Stimulated activated naive CD8-positive, alpha-beta T cell treated with anti-CD3 and anti-CD28 coated beads, Interleukin-15, Interleukin-2, amounts not matched to agents 100 ng/mL and 50 ng/mL, for 24 hours (primary cell): ENCODE results near the gene TMEM14A.
"Not testable (repeated sequence)": the region's sequence is repeated elsewhere in the genome, so short reads cannot be mapped to it uniquely, and the experiment has no call there.

ENCODE experiments used
- H3K27ac Mint-ChIP-seq: one replicate; pipeline ENCODE4 v1.8.0; 2021; ENCODE audit warnings: mild to moderate bottlenecking, mixed read lengths
- H3K27me3 Mint-ChIP-seq: one replicate; pipeline ENCODE4 v1.8.0; 2021; ENCODE audit warnings: mixed read lengths
- H3K36me3 Mint-ChIP-seq: one replicate; pipeline ENCODE4 v1.8.0; 2021; ENCODE audit warnings: low read depth, mixed read lengths
- H3K4me1 Mint-ChIP-seq: one replicate; pipeline ENCODE4 v1.8.0; 2021; ENCODE audit warnings: low read depth, mixed read lengths
- H3K4me3 Mint-ChIP-seq: one replicate; pipeline ENCODE4 v1.8.0; 2021; ENCODE audit warnings: mild to moderate bottlenecking, mixed read lengths
- H3K9me3 Mint-ChIP-seq: one replicate; pipeline ENCODE4 v1.8.0; 2021; ENCODE audit warnings: mixed read lengths

TMEM14A gene

GRCh38 chr6:52666071-52666470 is 4.8 kb upstream of the TMEM14A start:
- H3K27ac Mint-ChIP-seq = no peak overlapping the region
- H3K36me3 Mint-ChIP-seq = no peaks in the 10 kb centered on the region
- no peak overlapping the region for H3K4me3 Mint-ChIP-seq
- H3K4me1 Mint-ChIP-seq = peaks cover 5% of the 10 kb centered on the region
- H3K9me3 Mint-ChIP-seq = no peaks in the 10 kb centered on the region
- no peaks in the 10 kb centered on the region for H3K27me3 Mint-ChIP-seq

GRCh38 chr6:52666523-52666922 is 4.4 kb upstream of the TMEM14A start:
- H3K27me3 Mint-ChIP-seq = no peaks in the 10 kb centered on the region
- H3K27ac Mint-ChIP-seq = no peak overlapping the region
- H3K9me3 Mint-ChIP-seq = no peaks in the 10 kb centered on the region
- H3K36me3 Mint-ChIP-seq = no peaks in the 10 kb centered on the region
- peaks cover 9% of the 10 kb centered on the region for H3K4me1 Mint-ChIP-seq
- H3K4me3 Mint-ChIP-seq = no peak overlapping the region

- no peaks in the 10 kb centered on the region for H3K36me3 Mint-ChIP-seq
- peaks cover 20% of the 10 kb centered on the region for H3K4me1 Mint-ChIP-seq
- no peaks in the 10 kb centered on the region for H3K9me3 Mint-ChIP-seq
- H3K4me3 Mint-ChIP-seq = no peak overlapping the region
- H3K27me3 Mint-ChIP-seq = no peaks in the 10 kb centered on the region
- no peak overlapping the region for H3K27ac Mint-ChIP-seq
Measured at GRCh38 chr6:52667572-52667971, 3.3 kb upstream of the TMEM14A start.

- peak overlapping the region; percentile 86 for H3K4me3 Mint-ChIP-seq
- peaks cover 28% of the 10 kb centered on the region for H3K4me1 Mint-ChIP-seq
- H3K27me3 Mint-ChIP-seq = no peaks in the 10 kb centered on the region
- H3K36me3 Mint-ChIP-seq = peaks cover 8% of the 10 kb centered on the region
- no peaks in the 10 kb centered on the region for H3K9me3 Mint-ChIP-seq
- H3K27ac Mint-ChIP-seq = no peak overlapping the region
Measured at GRCh38 chr6:52671676-52672075, 763 bp downstream of the TMEM14A start.

GRCh38 chr6:52672412-52673025 is 1.6 kb downstream of the TMEM14A start:
- no peak overlapping the region for H3K4me3 Mint-ChIP-seq
- H3K27me3 Mint-ChIP-seq = no peaks in the 10 kb centered on the region
- H3K27ac Mint-ChIP-seq = no peak overlapping the region
- H3K36me3 Mint-ChIP-seq = peaks cover 15% of the 10 kb centered on the region
- H3K4me1 Mint-ChIP-seq = peaks cover 28% of the 10 kb centered on the region
- no peaks in the 10 kb centered on the region for H3K9me3 Mint-ChIP-seq

GRCh38 chr6:52674666-52675065 is 3.8 kb downstream of the TMEM14A start:
- Mint-ChIP-seq H3K4me3 (no peak overlapping the region), H3K27me3 (no peaks in the 10 kb centered on the region), H3K27ac (no peak overlapping the region), H3K36me3 (peaks cover 15% of the 10 kb centered on the region), H3K4me1 (peaks cover 28% of the 10 kb centered on the region), H3K9me3 (no peaks in the 10 kb centered on the region)

- H3K27me3 Mint-ChIP-seq = no peaks in the 10 kb centered on the region
- peaks cover 15% of the 10 kb centered on the region for H3K36me3 Mint-ChIP-seq
- H3K4me1 Mint-ChIP-seq = peaks cover 28% of the 10 kb centered on the region
- no peak overlapping the region for H3K27ac Mint-ChIP-seq
- H3K9me3 Mint-ChIP-seq = no peaks in the 10 kb centered on the region
- H3K4me3 Mint-ChIP-seq = no peak overlapping the region
Measured at GRCh38 chr6:52675372-52675771, 4.5 kb downstream of the TMEM14A start.

- peaks cover 17% of the 10 kb centered on the region for H3K4me1 Mint-ChIP-seq
- not testable (repeated sequence) for H3K4me3 Mint-ChIP-seq, H3K27me3 Mint-ChIP-seq, H3K27ac Mint-ChIP-seq, H3K9me3 Mint-ChIP-seq
- peaks cover 15% of the 10 kb centered on the region for H3K36me3 Mint-ChIP-seq
Measured at GRCh38 chr6:52676631-52677030, 5.7 kb downstream of the TMEM14A start.

GRCh38 chr6:52681416-52681815 is 10.5 kb downstream of the TMEM14A start:
- H3K36me3 Mint-ChIP-seq = peaks cover 21% of the 10 kb centered on the region
- no peak overlapping the region for H3K4me3 Mint-ChIP-seq
- no peaks in the 10 kb centered on the region for H3K4me1 Mint-ChIP-seq
- H3K9me3 Mint-ChIP-seq = no peaks in the 10 kb centered on the region
- no peaks in the 10 kb centered on the region for H3K27me3 Mint-ChIP-seq
- no peak overlapping the region for H3K27ac Mint-ChIP-seq

- no peak overlapping the region for H3K27ac Mint-ChIP-seq
- H3K9me3 Mint-ChIP-seq = no peaks in the 10 kb centered on the region
- peaks cover 11% of the 10 kb centered on the region for H3K36me3 Mint-ChIP-seq
- H3K4me1 Mint-ChIP-seq = no peaks in the 10 kb centered on the region
- no peak overlapping the region for H3K4me3 Mint-ChIP-seq
- H3K27me3 Mint-ChIP-seq = no peaks in the 10 kb centered on the region
Measured at GRCh38 chr6:52686878-52687699, 16.2 kb downstream of the TMEM14A start.

GRCh38 chr6:52689857-52690256 is 18.9 kb downstream of the TMEM14A start:
- H3K27ac Mint-ChIP-seq = no peak overlapping the region
- H3K4me1 Mint-ChIP-seq = no peaks in the 10 kb centered on the region
- H3K36me3 Mint-ChIP-seq = peaks cover 3% of the 10 kb centered on the region
- no peaks in the 10 kb centered on the region for H3K9me3 Mint-ChIP-seq
- no peaks in the 10 kb centered on the region for H3K27me3 Mint-ChIP-seq
- no peak overlapping the region for H3K4me3 Mint-ChIP-seq

- Mint-ChIP-seq H3K27ac (no peak overlapping the region), H3K27me3 (peaks cover 4% of the 10 kb centered on the region), H3K36me3 (no peaks in the 10 kb centered on the region), H3K4me3 (no peak overlapping the region), H3K4me1 (no peaks in the 10 kb centered on the region), H3K9me3 (no peaks in the 10 kb centered on the region)
Measured at GRCh38 chr6:52691718-52692117, 20.8 kb downstream of the TMEM14A start.

GRCh38 chr6:52693773-52694172 is 22.9 kb downstream of the TMEM14A start:
- no peaks in the 10 kb centered on the region for H3K36me3 Mint-ChIP-seq
- H3K27me3 Mint-ChIP-seq = peaks cover 19% of the 10 kb centered on the region
- no peak overlapping the region for H3K27ac Mint-ChIP-seq
- no peak overlapping the region for H3K4me3 Mint-ChIP-seq
- no peaks in the 10 kb centered on the region for H3K4me1 Mint-ChIP-seq
- H3K9me3 Mint-ChIP-seq = no peaks in the 10 kb centered on the region

GRCh38 chr6:52694404-52694803 is 23.5 kb downstream of the TMEM14A start:
- Mint-ChIP-seq H3K9me3 (no peaks in the 10 kb centered on the region), H3K4me3 (no peak overlapping the region), H3K4me1 (no peaks in the 10 kb centered on the region), H3K36me3 (no peaks in the 10 kb centered on the region), H3K27ac (no peak overlapping the region), H3K27me3 (peaks cover 19% of the 10 kb centered on the region)

- no peaks in the 10 kb centered on the region for H3K9me3 Mint-ChIP-seq
- no peak overlapping the region for H3K4me3 Mint-ChIP-seq
- no peaks in the 10 kb centered on the region for H3K36me3 Mint-ChIP-seq
- H3K27me3 Mint-ChIP-seq = peaks cover 22% of the 10 kb centered on the region
- no peaks in the 10 kb centered on the region for H3K4me1 Mint-ChIP-seq
- H3K27ac Mint-ChIP-seq = no peak overlapping the region
Measured at GRCh38 chr6:52696418-52696817, 25.5 kb downstream of the TMEM14A start.

GRCh38 chr6:52697903-52698302 is 27.0 kb downstream of the TMEM14A start:
- Mint-ChIP-seq H3K27me3 (peaks cover 31% of the 10 kb centered on the region), H3K27ac (no peak overlapping the region), H3K4me1 (no peaks in the 10 kb centered on the region), H3K36me3 (no peaks in the 10 kb centered on the region), H3K4me3 (no peak overlapping the region), H3K9me3 (no peaks in the 10 kb centered on the region)
